BLaER1 treated with 17β-estradiol and CSF1 and Interleukin-3, amounts not matched to agents 10 nM and 100 nM (cell line): Measurements from ENCODE around the gene DSG4.

Source experiments
- H3K27ac ChIP-seq, 11 experiments: shearing (Covaris generic); formaldehyde crosslinking; 2 replicates each; pipeline ENCODE4 v1.8.1; 2022
- H3K27me3 ChIP-seq, 11 experiments: shearing (Covaris generic); formaldehyde crosslinking; 2 replicates each; pipeline ENCODE4 v1.8.1; 2022
- H3K36me3 ChIP-seq, 11 experiments: shearing (Covaris generic); formaldehyde crosslinking; 2 replicates each; pipeline ENCODE4 v1.8.1; 2022
- H3K4me1 ChIP-seq, 10 experiments: shearing (Covaris generic); formaldehyde crosslinking; 2 replicates each; pipeline ENCODE4 v1.8.1; 2022
- H3K4me2 ChIP-seq, 11 experiments: shearing (Covaris generic); formaldehyde crosslinking; 2 replicates each; pipeline ENCODE4 v1.8.1; 2022
- H3K4me3 ChIP-seq, 10 experiments: shearing (Covaris generic); formaldehyde crosslinking; 2 replicates each; pipeline ENCODE4 v1.8.1; 2022
- H3K9ac ChIP-seq, 11 experiments: shearing (Covaris generic); formaldehyde crosslinking; 2 replicates each; pipeline ENCODE4 v1.8.1; 2022
- H3K9me3 ChIP-seq, 11 experiments: shearing (Covaris generic); formaldehyde crosslinking; replicated peaks in 1 of 11; 2 replicates each; pipeline ENCODE4 v1.8.1; 2022
- H4K20me1 ChIP-seq, 11 experiments: shearing (Covaris generic); formaldehyde crosslinking; 2 replicates each; pipeline ENCODE4 v1.8.1; 2022
- Cebpa-rat ChIP-seq, 11 experiments: shearing (Covaris generic); IDR thresholded peaks; 2 replicates each; pipeline ENCODE4 v1.8.1; 2022

The DSG4 gene

GRCh38 chr18:31424383-31424988 is 47.9 kb downstream of the DSG4 start:
- Histone ChIP-seq H3K4me1 (no peaks in the 10 kb centered on the region), H3K4me2 (no peak overlapping the region), H3K9ac (no peak overlapping the region), H3K4me3 (no peak overlapping the region), H3K27ac (no peak overlapping the region), H3K9me3 (no peaks in the 10 kb centered on the region), H3K36me3 (no peaks in the 10 kb centered on the region), H3K27me3 (no peaks in the 10 kb centered on the region), H4K20me1 (no peaks in the 10 kb centered on the region)
- TF ChIP-seq Cebpa-rat (IDR thresholded peaks at IDR 0.05) = no peak

DNA sequence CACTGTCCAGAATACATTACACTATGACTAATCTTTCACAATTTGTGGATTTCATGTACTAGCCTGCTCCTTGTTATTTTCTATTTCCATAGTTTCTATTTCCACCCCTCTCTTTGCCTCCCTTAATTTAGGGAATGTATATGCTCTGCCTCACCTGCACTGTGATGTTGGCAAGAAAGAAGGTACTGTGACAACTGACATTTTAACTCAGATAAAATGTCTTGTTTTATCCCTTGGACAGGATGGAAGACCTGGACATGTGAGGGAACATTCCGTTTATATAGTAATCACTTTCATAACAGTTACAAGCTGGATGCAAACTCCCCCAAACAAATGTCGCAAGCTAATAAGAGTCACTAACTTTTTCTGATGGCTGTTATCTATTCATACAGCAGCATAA is 49.4 kb downstream of the DSG4 start:
- Histone ChIP-seq H3K27me3 (no peaks in the 10 kb centered on the region), H3K9ac (no peak overlapping the region), H4K20me1 (no peaks in the 10 kb centered on the region), H3K9me3 (no peaks in the 10 kb centered on the region), H3K4me2 (no peak overlapping the region), H3K36me3 (no peaks in the 10 kb centered on the region), H3K27ac (no peak overlapping the region), H3K4me3 (no peak overlapping the region), H3K4me1 (no peaks in the 10 kb centered on the region)
- no peak for TF ChIP-seq Cebpa-rat (IDR thresholded peaks at IDR 0.05)

DNA sequence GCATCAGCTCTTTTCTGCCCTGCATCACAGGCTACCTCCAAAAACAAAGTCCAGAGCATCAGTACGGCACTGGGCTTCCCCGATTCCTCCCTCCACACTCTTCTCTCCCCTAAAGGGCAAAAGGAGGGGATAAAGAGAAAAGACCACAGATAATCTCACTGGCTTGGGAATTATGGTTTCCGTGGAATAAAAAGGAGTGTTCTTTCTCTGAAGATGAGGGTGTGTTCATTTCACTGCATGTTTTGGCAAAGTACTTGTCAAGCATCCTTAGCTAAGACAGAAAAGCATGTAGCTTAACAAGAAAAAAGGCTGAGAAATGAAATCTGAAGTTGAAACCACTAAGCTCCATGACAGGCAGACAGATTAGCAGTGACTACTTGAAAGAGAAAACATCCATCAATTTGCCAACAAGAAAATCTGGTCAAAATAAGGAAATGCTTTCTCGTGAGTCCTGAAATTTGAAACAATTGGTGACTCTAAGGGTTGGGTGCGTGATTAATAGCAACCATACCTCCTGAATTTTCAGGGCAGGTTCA is 50.4 kb downstream of the DSG4 start:
- H3K27ac ChIP-seq = no peak overlapping the region
- H4K20me1 ChIP-seq = no peaks in the 10 kb centered on the region
- no peaks in the 10 kb centered on the region for H3K27me3 ChIP-seq
- no peak overlapping the region for H3K9ac ChIP-seq
- H3K4me1 ChIP-seq = no peaks in the 10 kb centered on the region
- no peaks in the 10 kb centered on the region for H3K36me3 ChIP-seq
- no peak for TF ChIP-seq Cebpa-rat (IDR thresholded peaks at IDR 0.05)
- no peak overlapping the region for H3K4me2 ChIP-seq
- H3K9me3 ChIP-seq = 0 out of 22 replicates have a peak, but pooled peaks cover 0 to 3% (median 0%) of the 10 kb centered on the region in 11 experiments
- H3K4me3 ChIP-seq = no peak overlapping the region

DNA sequence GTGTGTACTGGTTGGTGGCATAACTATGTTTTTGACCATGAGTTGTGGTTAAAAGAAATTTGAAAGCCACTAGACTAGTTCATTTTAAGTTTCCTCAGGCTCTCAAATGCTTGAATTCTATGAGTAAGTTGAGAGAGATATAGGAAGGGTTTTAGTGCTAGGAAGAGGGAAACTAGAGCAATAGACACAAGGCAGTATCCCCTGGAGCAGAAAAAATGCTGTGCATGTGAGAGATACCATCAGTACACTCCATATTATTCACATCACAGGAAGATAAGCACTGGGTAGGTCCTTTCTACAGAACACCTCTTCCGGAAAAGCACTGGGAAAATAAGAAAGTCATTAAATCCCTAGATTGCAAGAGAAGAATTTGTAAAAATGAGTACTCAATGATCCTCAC is 51.6 kb downstream of the DSG4 start:
- no peak for TF ChIP-seq Cebpa-rat (IDR thresholded peaks at IDR 0.05)
- H3K27me3 ChIP-seq = no peaks in the 10 kb centered on the region
- no peak overlapping the region for H3K9ac ChIP-seq
- H3K9me3 ChIP-seq = peaks cover 0 to 9% (median 0%) of the 10 kb centered on the region in 11 experiments; a peak in 1 of 22 replicates
- no peak overlapping the region for H3K4me2 ChIP-seq
- H3K36me3 ChIP-seq = no peaks in the 10 kb centered on the region
- no peak overlapping the region for H3K4me3 ChIP-seq
- no peaks in the 10 kb centered on the region for H4K20me1 ChIP-seq
- H3K4me1 ChIP-seq = no peaks in the 10 kb centered on the region
- no peak overlapping the region for H3K27ac ChIP-seq

- Histone ChIP-seq H4K20me1 (no peaks in the 10 kb centered on the region), H3K36me3 (no peaks in the 10 kb centered on the region), H3K9ac (no peak overlapping the region), H3K4me2 (no peak overlapping the region), H3K27ac (no peak overlapping the region), H3K9me3 (peaks cover 0 to 9% (median 0%) of the 10 kb centered on the region in 11 experiments; a peak in 1 of 22 replicates), H3K4me3 (no peak overlapping the region), H3K27me3 (no peaks in the 10 kb centered on the region), H3K4me1 (no peaks in the 10 kb centered on the region)
- no peak for TF ChIP-seq Cebpa-rat (IDR thresholded peaks at IDR 0.05)
These were observed 53.0 kb downstream of the DSG4 start for GRCh38 chr18:31429623-31430022.

GRCh38 chr18:31430072-31430471 is 53.5 kb downstream of the DSG4 start:
- no peaks in the 10 kb centered on the region for H3K36me3 ChIP-seq
- H3K4me2 ChIP-seq = no peak overlapping the region
- no peaks in the 10 kb centered on the region for H3K27me3 ChIP-seq
- H4K20me1 ChIP-seq = no peaks in the 10 kb centered on the region
- no peak overlapping the region for H3K9ac ChIP-seq
- H3K4me1 ChIP-seq = no peaks in the 10 kb centered on the region
- H3K4me3 ChIP-seq = no peak overlapping the region
- peaks cover 0 to 9% (median 0%) of the 10 kb centered on the region in 11 experiments; a peak in 1 of 22 replicates for H3K9me3 ChIP-seq
- H3K27ac ChIP-seq = no peak overlapping the region
- no peak for TF ChIP-seq Cebpa-rat (IDR thresholded peaks at IDR 0.05)

DNA sequence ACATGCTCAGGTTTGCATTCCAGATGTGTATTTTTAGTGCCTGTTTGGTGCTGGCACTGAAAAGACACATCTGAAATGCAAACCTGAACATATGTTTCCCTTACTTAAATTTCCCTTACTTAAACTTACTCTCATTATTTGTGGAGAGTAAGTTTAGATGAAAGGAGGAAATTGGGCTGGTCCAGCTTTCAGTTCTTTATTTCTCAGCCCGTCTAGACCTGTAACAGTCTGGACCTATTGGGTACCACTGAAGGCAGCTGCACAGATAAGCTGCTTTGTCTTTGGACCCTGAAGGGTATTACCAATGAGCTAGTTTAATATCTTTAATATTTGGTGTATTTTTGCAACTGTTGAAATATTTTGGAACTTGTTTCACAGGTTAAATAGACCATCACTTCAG is 54.0 kb downstream of the DSG4 start:
- no peaks in the 10 kb centered on the region for H3K4me1 ChIP-seq
- no peak overlapping the region for H3K9ac ChIP-seq
- H3K27me3 ChIP-seq = no peaks in the 10 kb centered on the region
- H3K4me2 ChIP-seq = no peak overlapping the region
- TF ChIP-seq Cebpa-rat (IDR thresholded peaks at IDR 0.05) = no peak
- H3K36me3 ChIP-seq = no peaks in the 10 kb centered on the region
- H3K9me3 ChIP-seq = peaks cover 0 to 9% (median 0%) of the 10 kb centered on the region in 11 experiments; a peak in 1 of 22 replicates
- H4K20me1 ChIP-seq = no peaks in the 10 kb centered on the region
- no peak overlapping the region for H3K4me3 ChIP-seq
- H3K27ac ChIP-seq = no peak overlapping the region

DNA sequence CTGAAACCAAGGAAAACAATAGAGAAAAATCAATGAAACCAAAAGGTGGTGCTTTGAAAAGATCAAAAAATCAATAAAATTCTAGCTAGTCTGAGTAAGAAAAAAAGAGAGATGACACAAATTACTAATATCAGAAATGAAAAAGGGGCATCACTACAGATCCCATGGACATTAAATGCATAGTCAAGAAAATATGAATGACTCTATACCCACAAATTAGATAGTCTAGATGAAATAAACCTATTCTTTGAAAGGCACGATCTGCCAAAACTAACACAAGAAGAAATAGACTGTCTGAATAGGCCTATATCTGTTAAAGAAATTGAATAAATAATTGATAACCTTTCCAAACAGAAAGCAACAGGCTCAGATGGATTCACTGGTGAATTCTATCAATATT is 55.7 kb downstream of the DSG4 start:
- no peaks in the 10 kb centered on the region for H4K20me1 ChIP-seq
- TF ChIP-seq Cebpa-rat (IDR thresholded peaks at IDR 0.05) = no peak
- H3K36me3 ChIP-seq = no peaks in the 10 kb centered on the region
- no peak overlapping the region for H3K27ac ChIP-seq
- peaks cover 0 to 9% (median 0%) of the 10 kb centered on the region in 11 experiments; a peak in 1 of 22 replicates for H3K9me3 ChIP-seq
- no peak overlapping the region for H3K4me3 ChIP-seq
- H3K4me1 ChIP-seq = no peaks in the 10 kb centered on the region
- no peak overlapping the region for H3K9ac ChIP-seq
- H3K27me3 ChIP-seq = no peaks in the 10 kb centered on the region
- H3K4me2 ChIP-seq = no peak overlapping the region

DNA sequence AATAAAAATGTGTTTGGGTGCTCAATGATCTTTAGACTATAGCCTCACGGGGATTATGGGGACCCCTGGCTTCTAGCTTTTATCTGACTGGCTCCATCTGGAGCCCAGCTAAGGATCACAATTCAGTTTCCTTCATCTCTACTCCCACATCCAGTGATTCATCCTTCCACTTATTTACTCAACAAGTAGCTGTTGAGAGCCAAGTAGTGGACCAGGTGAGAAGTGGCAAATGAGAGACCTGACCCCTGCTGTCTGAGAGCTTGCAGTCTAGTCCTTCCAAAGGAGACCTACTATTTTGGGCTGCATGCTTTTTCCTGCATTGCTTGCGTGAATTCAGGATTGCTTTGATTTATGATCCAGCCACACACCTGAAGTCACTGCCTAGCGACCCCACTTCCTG is 60.2 kb downstream of the DSG4 start:
- H3K4me2 ChIP-seq = no peak overlapping the region
- H3K27me3 ChIP-seq = no peaks in the 10 kb centered on the region
- no peak overlapping the region for H3K27ac ChIP-seq
- H3K36me3 ChIP-seq = no peaks in the 10 kb centered on the region
- peaks cover 0 to 7% (median 0%) of the 10 kb centered on the region in 11 experiments; a peak in 1 of 22 replicates for H3K9me3 ChIP-seq
- no peak overlapping the region for H3K4me3 ChIP-seq
- H3K9ac ChIP-seq = no peak overlapping the region
- TF ChIP-seq Cebpa-rat (IDR thresholded peaks at IDR 0.05) = no peak
- no peaks in the 10 kb centered on the region for H4K20me1 ChIP-seq
- H3K4me1 ChIP-seq = no peaks in the 10 kb centered on the region

DNA sequence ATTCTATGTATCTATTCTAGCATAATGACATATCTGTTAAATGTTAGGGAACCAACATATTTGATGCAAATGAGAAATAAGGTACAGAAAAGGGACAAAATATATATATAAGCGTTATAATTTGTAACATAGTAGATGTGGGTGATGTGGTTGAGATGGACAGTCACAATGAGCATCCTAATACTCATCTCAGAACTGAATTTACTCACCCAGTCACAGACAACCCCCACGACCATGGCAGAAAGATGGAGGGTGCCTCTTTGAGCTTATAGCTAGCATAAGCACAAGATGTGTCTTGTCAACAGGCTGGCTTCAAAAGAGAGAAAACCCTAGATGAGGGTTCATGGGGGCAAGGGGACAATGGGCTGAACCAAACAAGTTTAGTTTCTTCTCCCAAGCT is 61.8 kb downstream of the DSG4 start:
- Histone ChIP-seq H3K27me3 (no peaks in the 10 kb centered on the region), H3K9me3 (no peaks in the 10 kb centered on the region), H4K20me1 (no peaks in the 10 kb centered on the region), H3K4me3 (no peak overlapping the region), H3K4me2 (no peak overlapping the region), H3K4me1 (no peaks in the 10 kb centered on the region), H3K9ac (no peak overlapping the region), H3K36me3 (no peaks in the 10 kb centered on the region), H3K27ac (no peak overlapping the region)
- TF ChIP-seq Cebpa-rat (IDR thresholded peaks at IDR 0.05) = no peak
